Measurements from ENCODE around the gene OGFR. TPM values are rescaled to one million over a fixed set of nuclear protein-coding genes. Genes with fewer than 3 reads are reported as not detected.

OGFR gene
- total and polyA plus RNA-seq, 2 experiments from 2014 or later: 9.6 to 50.6 TPM

- H3K27me3 ChIP-seq (ENCODE audit: insufficient read depth): no peaks in the 10 kb centered on the region
- H3K9me2 ChIP-seq (ENCODE audit: insufficient read depth): no peaks in the 10 kb centered on the region
- no peaks in the 10 kb centered on the region for H3K36me3 Mint-ChIP-seq (ENCODE audit: low read depth)
- no peaks in the 10 kb centered on the region for H4K20me1 ChIP-seq (replicated peaks; ENCODE audit: insufficient read depth)
- no peaks in the 10 kb centered on the region for H3K9me3 Mint-ChIP-seq
- H3F3A ChIP-seq (replicated peaks; ENCODE audit: low read depth): 0 out of 2 replicates have a peak, but pooled peaks cover 2% of the 10 kb centered on the region
- no peaks in the 10 kb centered on the region for H3K79me2 ChIP-seq (replicated peaks; ENCODE audit: insufficient read depth)
- H3K27me3 Mint-ChIP-seq (ENCODE audit: insufficient read depth, low read depth, poor library complexity): peaks cover 3% of the 10 kb centered on the region
- no peak for TF ChIP-seq JUNB (IDR thresholded peaks at IDR 0.05; ENCODE audit: unreplicated experiment)
- no peak for TF ChIP-seq ZNF462 (CRISPR knock-in tag; IDR thresholded peaks at IDR 0.05)
- TF ChIP-seq ZNF331 (CRISPR knock-in tag; IDR thresholded peaks at IDR 0.05; ENCODE audit: low read depth): no peak
- TF ChIP-seq NANOG (IDR thresholded peaks at IDR 0.05; ENCODE audit: borderline replicate concordance): no peak
- TF ChIP-seq ZNF114 (CRISPR knock-in tag; IDR thresholded peaks at IDR 0.05): no peak
- TF ChIP-seq EZH2 (IDR thresholded peaks at IDR 0.05; ENCODE audit: low read depth, unreplicated experiment): no peak
- no peak for TF ChIP-seq EZH2phosphoT487 (IDR thresholded peaks at IDR 0.05; ENCODE audit: unreplicated experiment)
- no peak for TF ChIP-seq CTCF (conservative IDR thresholded peaks at IDR 0.05; ENCODE audit: low read depth in 2 of 2)
- TF ChIP-seq CREB1 (CRISPR knock-in tag; IDR thresholded peaks at IDR 0.05; ENCODE audit: low read depth): no peak
- no peak for TF ChIP-seq STAT1 (IDR thresholded peaks at IDR 0.05; ENCODE audit: unreplicated experiment)
- no peak for TF ChIP-seq POLR2AphosphoS5 (IDR thresholded peaks at IDR 0.05; ENCODE audit: low read depth)
- TF ChIP-seq REST (IDR thresholded peaks at IDR 0.05; ENCODE audit: unreplicated experiment): no peak
- no peak for TF ChIP-seq ETS1 (IDR thresholded peaks at IDR 0.05)
- no peak overlapping the region for H3K4me2 ChIP-seq
- no peak for ATAC-seq
- H3K36me3 ChIP-seq (ENCODE audit: insufficient read depth): no peaks in the 10 kb centered on the region
- H3K27ac Mint-ChIP-seq: no peak overlapping the region
- H3K4me1 ChIP-seq (ENCODE audit: insufficient read depth): no peaks in the 10 kb centered on the region; the same call in 1 of the 2 replicates
- no peak overlapping the region for H2AFZ ChIP-seq
- H3K27ac ChIP-seq (ENCODE audit: low read depth): no peak overlapping the region
- no peak overlapping the region for H3K4me3 ChIP-seq
- DNase-seq (ENCODE audit: low spot score): no peak
- H3K4me3 Mint-ChIP-seq: no peak overlapping the region
- peaks cover 8% of the 10 kb centered on the region; the same call in 2 of the 3 replicates for H3K4me1 Mint-ChIP-seq
Measured at GRCh38 chr20:62764156-62764935, 40.3 kb upstream of the OGFR start.

Measured in GM23338 (cell line).